GM18511 (cell line): ENCODE data around the gene NBEAL2.

Experiments
- ATAC-seq: cut with Tn5 transposase; IDR thresholded peaks from one replicate; pipeline ENCODE4 v1.9.1; 2021; ENCODE audit warnings: mild to moderate bottlenecking, moderate library complexity; ENCODE audit not compliant: unreplicated experiment

Gene NBEAL2

GRCh38 chr3:46978985-46979944 is at the start of gene NBEAL2:
TSS of gene NBEAL2 (plus strand) at chr3:46979666. CDS start at chr3:46979862, 196 bp downstream.
- ATAC-seq: peak; percentile 79

GRCh38 chr3:46930166-46930944 is 49.1 kb upstream of the NBEAL2 start:
- ATAC-seq: no peak

GRCh38 chr3:46930945-46931403 is 48.5 kb upstream of the NBEAL2 start:
- ATAC-seq: no peak

- ATAC-seq: no peak
Measured at GRCh38 chr3:46931631-46932331, 47.7 kb upstream of the NBEAL2 start.

- no peak for ATAC-seq
Measured at GRCh38 chr3:46932455-46933225, 46.8 kb upstream of the NBEAL2 start.

GRCh38 chr3:46933261-46933660 is 46.2 kb upstream of the NBEAL2 start:
- no peak for ATAC-seq

- no peak for ATAC-seq
Measured at GRCh38 chr3:46934072-46934471, 45.4 kb upstream of the NBEAL2 start.

- ATAC-seq: no peak
Measured at GRCh38 chr3:46934498-46935167, 44.8 kb upstream of the NBEAL2 start.

- ATAC-seq: no peak
Measured at GRCh38 chr3:46935168-46935858, 44.2 kb upstream of the NBEAL2 start.

- no peak for ATAC-seq
Measured at GRCh38 chr3:46935989-46936558, 43.4 kb upstream of the NBEAL2 start.

- ATAC-seq: no peak
Measured at GRCh38 chr3:46936733-46937250, 42.7 kb upstream of the NBEAL2 start.

- no peak for ATAC-seq
Measured at GRCh38 chr3:46938118-46938517, 41.3 kb upstream of the NBEAL2 start.

GRCh38 chr3:46939578-46940445 is 39.7 kb upstream of the NBEAL2 start:
- ATAC-seq: no peak

- no peak for ATAC-seq
Measured at GRCh38 chr3:46942076-46942475, 37.4 kb upstream of the NBEAL2 start.

GRCh38 chr3:46942481-46943236 is 36.8 kb upstream of the NBEAL2 start:
- ATAC-seq: no peak

GRCh38 chr3:46943237-46944187 is 36.0 kb upstream of the NBEAL2 start:
- ATAC-seq: peak; percentile 47
